ENCODE data around the gene BRMS1. TPM values are rescaled to one million over a fixed set of nuclear protein-coding genes. Genes with fewer than 3 reads are reported as not detected.
A peak's percentile ranks its signal among the peaks of the same experiment; 100 is the strongest.
"Not testable (repeated sequence)": the region's sequence is repeated elsewhere in the genome, so short reads cannot be mapped to it uniquely, and the experiment has no call there.

The BRMS1 gene
- total and polyA plus RNA-seq, 4 donors: 12.0 to 24.0 (median 20.3) TPM

GRCh38 chr11:66359662-66360087, 14.8 kb upstream of the BRMS1 start (continued):
- no peak for TF ChIP-seq YY1 (IDR thresholded peaks at IDR 0.05)

- H3K36me3 ChIP-seq (ENCODE audit: control insufficient read depth in 4 of 4, insufficient read depth in 3 of 4, low read depth in 1 of 4, low read length in 3 of 4); H3K27me3 ChIP-seq (ENCODE audit: control insufficient read depth in 4 of 4, insufficient read depth in 4 of 4, low read length in 3 of 4); DNase-seq (ENCODE audit: low spot score); H3K9me3 ChIP-seq (ENCODE audit: control insufficient read depth in 4 of 4, low read length in 3 of 4): not testable (repeated sequence)
- peaks cover 10 to 50% (median 42%) of the 10 kb centered on the region in 4 donors for H3K4me1 ChIP-seq (ENCODE audit: control insufficient read depth in 4 of 4, insufficient read depth in 4 of 4, low read length in 3 of 4)
- 38% methylated on average over 8 of the region's 8 CpGs for WGBS
- H3K27ac ChIP-seq (ENCODE audit: low read depth in 1 of 2, low read length in 2 of 2): peak overlapping the region; percentile 59 to 68
- peak overlapping the region in 2 of 3 donors; percentile 12 to 24 for H3K4me3 ChIP-seq (ENCODE audit: low read depth in 1 of 3, low read length in 3 of 3)
- peak overlapping the region in 1 of 2 donors; percentile 22 for H3K9ac ChIP-seq (ENCODE audit: low read depth in 1 of 2, low read length in 2 of 2)
Measured at GRCh38 chr11:66350560-66351235, 5.8 kb upstream of the BRMS1 start.

- Histone ChIP-seq H3K27me3 (ENCODE audit: control insufficient read depth in 4 of 4, insufficient read depth in 4 of 4, low read length in 3 of 4) (no peaks in the 10 kb centered on the region), H3K4me1 (ENCODE audit: control insufficient read depth in 4 of 4, insufficient read depth in 4 of 4, low read length in 3 of 4) (peaks cover 10 to 63% (median 54%) of the 10 kb centered on the region in 4 donors), H3K36me3 (ENCODE audit: control insufficient read depth in 4 of 4, insufficient read depth in 3 of 4, low read depth in 1 of 4, low read length in 3 of 4) (peaks cover 0 to 3% (median 0%) of the 10 kb centered on the region in 4 donors), H3K9ac (ENCODE audit: low read depth in 1 of 2, low read length in 2 of 2) (no peak overlapping the region), H3K9me3 (ENCODE audit: control insufficient read depth in 4 of 4, low read length in 3 of 4) (no peaks in the 10 kb centered on the region), H3K27ac (ENCODE audit: low read depth in 1 of 2, low read length in 2 of 2) (no peak overlapping the region), H3K4me3 (ENCODE audit: low read depth in 1 of 3, low read length in 3 of 3) (no peak overlapping the region)
- 32% methylated on average over 2 of the region's 2 CpGs for WGBS
- TF ChIP-seq JUND (IDR thresholded peaks at IDR 0.05) (no peak), HNF4A (conservative IDR thresholded peaks at IDR 0.05) (peak; percentile 42 to 54), ATF3 (IDR thresholded peaks at IDR 0.05) (no peak), RXRA (IDR thresholded peaks at IDR 0.05) (peak; percentile 16 to 22), SP1 (IDR thresholded peaks at IDR 0.05) (peak; percentile 25)
- no peak for DNase-seq (ENCODE audit: low spot score)
Measured at GRCh38 chr11:66349084-66349386, 4.1 kb upstream of the BRMS1 start.

- under 1% methylated on average over 101 of the region's 101 CpGs for WGBS
Measured at GRCh38 chr11:66347425-66348276, 2.7 kb upstream of the BRMS1 start, which contains the start of gene B4GAT1. TSS of gene B4GAT1 (minus strand) at chr11:66347629. CDS start at chr11:66347545, 84 bp downstream.

More at GRCh38 chr11:66347425-66348276, 2.7 kb upstream of the BRMS1 start, which contains the start of gene B4GAT1:
- H3K9ac ChIP-seq (ENCODE audit: low read depth in 1 of 2, low read length in 2 of 2): peak within 1 kb of the TSS in 1 of 2 donors; percentile 50
- no peaks in the 10 kb centered on the region for H3K27me3 ChIP-seq (ENCODE audit: control insufficient read depth in 4 of 4, insufficient read depth in 4 of 4, low read length in 3 of 4)
- H3K4me1 ChIP-seq (ENCODE audit: control insufficient read depth in 4 of 4, insufficient read depth in 4 of 4, low read length in 3 of 4): peaks cover 11 to 71% (median 59%) of the 10 kb centered on the region in 4 donors
- peak; percentile 76 for DNase-seq (ENCODE audit: low spot score)
- peak within 1 kb of the TSS; percentile 76 to 84 (median 81) for H3K4me3 ChIP-seq (ENCODE audit: low read depth in 1 of 3, low read length in 3 of 3)
- TF ChIP-seq ATF3 (IDR thresholded peaks at IDR 0.05) (peak; percentile 100), YY1 (IDR thresholded peaks at IDR 0.05) (no peak)
- no peaks in the 10 kb centered on the region for H3K9me3 ChIP-seq (ENCODE audit: control insufficient read depth in 4 of 4, low read length in 3 of 4)
- peak within 1 kb of the TSS; percentile 33 to 81 for H3K27ac ChIP-seq (ENCODE audit: low read depth in 1 of 2, low read length in 2 of 2)
- no peaks in the 10 kb centered on the region for H3K36me3 ChIP-seq (ENCODE audit: control insufficient read depth in 4 of 4, insufficient read depth in 3 of 4, low read depth in 1 of 4, low read length in 3 of 4)
